OCI-LY7 (cell line): ENCODE data around the gene ICAM1. TPM values are rescaled to one million over a fixed set of nuclear protein-coding genes. Genes with fewer than 3 reads are reported as not detected.

Experiments used
- BruUV-seq: library from RNA; stranded (reverse); fragments of 400-500 nt; replicated peaks from 2 replicates; lab custom pipeline; 2021; lab: Mats Ljungman, UMichigan
- CTCF ChIA-PET: fragments of 300-600 bp; sonication (Branson Sonifier 250); formaldehyde crosslinking; loops from one replicate; lab custom pipeline; 2022; ENCODE audit warnings: antibody characterized with exemption; ENCODE audit not compliant: unreplicated experiment; lab: Charles Lee
- POLR2A ChIA-PET: fragments of 300-600 bp; sonication (Branson Sonifier 250); formaldehyde crosslinking; loops from one replicate; lab custom pipeline; 2022; ENCODE audit warnings: antibody characterized with exemption; lab: Charles Lee
- DNase-seq: peaks from one replicate; pipeline ENCODE4 v3.0.0-alpha.2; 2015; ENCODE audit warnings: low spot score
- H2AFZ ChIP-seq: fragments of 200-600 bp; sonication (generic), shearing (Covaris generic); 2 replicates; pipeline ENCODE4 v1.6.1; 2014; ENCODE audit warnings: mild to moderate bottlenecking, antibody characterized with exemption, low read length, moderate library complexity
- H3K27ac ChIP-seq: fragments of 200-600 bp; sonication (generic); 2 replicates; pipeline ENCODE4 v1.5.1; 2014; ENCODE audit warnings: mixed run types, low read depth, mild to moderate bottlenecking, moderate library complexity, low read length, inconsistent platforms; ENCODE audit not compliant: poor library complexity, severe bottlenecking
- H3K36me3 ChIP-seq: fragments of 200-600 bp; sonication (generic); 2 replicates; pipeline ENCODE4 v1.6.1; 2014; ENCODE audit warnings: mild to moderate bottlenecking, antibody characterized with exemption, low read length, moderate library complexity, mixed read lengths; ENCODE audit not compliant: insufficient read depth
- H3K4me1 ChIP-seq: fragments of 200-600 bp; sonication (generic); 2 replicates; pipeline ENCODE4 v1.5.1; 2014; ENCODE audit warnings: mild to moderate bottlenecking, low read length; ENCODE audit not compliant: insufficient read depth, poor library complexity, severe bottlenecking
- H3K4me2 ChIP-seq: fragments of 200-600 bp; sonication (generic); 2 replicates; pipeline ENCODE4 v1.6.1; 2014; ENCODE audit warnings: mild to moderate bottlenecking, low read length
- H3K4me3 ChIP-seq: fragments of 200-600 bp; sonication (generic); 2 replicates; pipeline ENCODE4 v1.5.1; 2014; ENCODE audit warnings: mild to moderate bottlenecking, low read depth, low read length; ENCODE audit not compliant: poor library complexity, severe bottlenecking
- H3K79me2 ChIP-seq: fragments of 200-600 bp; sonication (generic); 2 replicates; pipeline ENCODE4 v1.6.1; 2016; ENCODE audit warnings: low read depth, mild to moderate bottlenecking, low read length, moderate library complexity, mixed read lengths; ENCODE audit not compliant: insufficient read depth
- H3K9me2 ChIP-seq: fragments of 200-600 bp; sonication (generic); 2 replicates; pipeline ENCODE4 v1.6.1; 2016; ENCODE audit warnings: mild to moderate bottlenecking, low read length, mixed read lengths; ENCODE audit not compliant: insufficient read depth
- H3K9me3 ChIP-seq: fragments of 200-600 bp; sonication (generic); 2 replicates; pipeline ENCODE4 v1.6.1; 2014; ENCODE audit warnings: mild to moderate bottlenecking, mixed run types, low read length, mixed read lengths
- H4K20me1 ChIP-seq: fragments of 200-600 bp; sonication (generic); 2 replicates; pipeline ENCODE4 v1.6.1; 2014; ENCODE audit warnings: mild to moderate bottlenecking, antibody characterized with exemption, low read length, moderate library complexity, mixed read lengths; ENCODE audit not compliant: insufficient read depth
- EZH2phosphoT487 ChIP-seq: fragments of 200-600 bp; sonication (generic); IDR thresholded peaks from 2 replicates; pipeline ENCODE4 v1.6.1; 2018; ENCODE audit warnings: low read depth, borderline replicate concordance, mild to moderate bottlenecking, mixed run types, antibody characterized with exemption, low read length, moderate library complexity, mixed read lengths
- intact Hi-C: fragments of 100-400 bp; cut with micrococcal nuclease; formaldehyde crosslinking; loops from one replicate; pipeline ENCODE4 v1.10.0; 2022; ENCODE audit not compliant: unreplicated experiment
- total RNA-seq, 2 experiments: library from RNA; depleted of rRNA in 1 of 2; stranded (reverse); fragments of >200 nt in 1 of 2; shearing (Covaris generic) in 1 of 2; gene quantifications; 2 replicates each; pipeline ENCODE4 v1.2.3, GENCODE V29; 2014 to 2022
- TF ChIP-seq, protein P1 (sequence below): fragments of 200-600 bp; sonication (generic); conservative IDR thresholded peaks from 2 replicates; pipeline ENCODE4 v1.5.1; 2014; ENCODE audit warnings: mild to moderate bottlenecking, antibody characterized with exemption, low read length, moderate library complexity, mixed read lengths

The ICAM1 gene
- total RNA-seq, 2 experiments from 2014 or later, result 12.0 to 13.4 TPM

- peaks cover 12% of the 10 kb centered on the region for H4K20me1 ChIP-seq
- no peak for TF ChIP-seq EZH2phosphoT487
- TF ChIP-seq, protein P1, sequence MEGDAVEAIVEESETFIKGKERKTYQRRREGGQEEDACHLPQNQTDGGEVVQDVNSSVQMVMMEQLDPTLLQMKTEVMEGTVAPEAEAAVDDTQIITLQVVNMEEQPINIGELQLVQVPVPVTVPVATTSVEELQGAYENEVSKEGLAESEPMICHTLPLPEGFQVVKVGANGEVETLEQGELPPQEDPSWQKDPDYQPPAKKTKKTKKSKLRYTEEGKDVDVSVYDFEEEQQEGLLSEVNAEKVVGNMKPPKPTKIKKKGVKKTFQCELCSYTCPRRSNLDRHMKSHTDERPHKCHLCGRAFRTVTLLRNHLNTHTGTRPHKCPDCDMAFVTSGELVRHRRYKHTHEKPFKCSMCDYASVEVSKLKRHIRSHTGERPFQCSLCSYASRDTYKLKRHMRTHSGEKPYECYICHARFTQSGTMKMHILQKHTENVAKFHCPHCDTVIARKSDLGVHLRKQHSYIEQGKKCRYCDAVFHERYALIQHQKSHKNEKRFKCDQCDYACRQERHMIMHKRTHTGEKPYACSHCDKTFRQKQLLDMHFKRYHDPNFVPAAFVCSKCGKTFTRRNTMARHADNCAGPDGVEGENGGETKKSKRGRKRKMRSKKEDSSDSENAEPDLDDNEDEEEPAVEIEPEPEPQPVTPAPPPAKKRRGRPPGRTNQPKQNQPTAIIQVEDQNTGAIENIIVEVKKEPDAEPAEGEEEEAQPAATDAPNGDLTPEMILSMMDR, result no peak
- H3K9me2 ChIP-seq, result no peaks in the 10 kb centered on the region
- H3K36me3 ChIP-seq, result peaks cover 79% of the 10 kb centered on the region
- peaks cover 30% of the 10 kb centered on the region for H3K79me2 ChIP-seq
- no peak overlapping the region for H3K27ac ChIP-seq
- TSS peak; percentile 7 for BruUV-seq
- H3K4me1 ChIP-seq, result peaks cover 19% of the 10 kb centered on the region
- CTCF ChIA-PET, result interaction anchor here (0.5 to 0.9 kb wide), 2 partner anchors 28 to 222 kb away, joined by 3 to 7 read pairs; no protein-coding TSS in a partner anchor
- intact Hi-C loops, result no loop called here
- DNase-seq, result no peak
- H3K4me2 ChIP-seq, result no peak overlapping the region
- no peak overlapping the region for H3K4me3 ChIP-seq
- H2AFZ ChIP-seq, result no peak overlapping the region
- POLR2A ChIA-PET, result interaction anchor here (0.6 to 1.7 kb wide), 3 partner anchors 11 to 75 kb away, joined by 3 to 6 read pairs (median 5); partner anchors contain the start of gene ICAM5
- H3K9me3 ChIP-seq, result no peaks in the 10 kb centered on the region
These were observed 58.6 kb downstream of the ICAM1 start for GRCh38 chr19:10329555-10329954.

- TSS peak; percentile 47 for BruUV-seq
- H3K9me3 ChIP-seq, result no peaks in the 10 kb centered on the region
- H2AFZ ChIP-seq, result no peak overlapping the region
- no peak for DNase-seq
- no peak for TF ChIP-seq EZH2phosphoT487
- TF ChIP-seq, protein P1, result 0 out of 2 replicates have a peak, but pooled peaks have one; percentile 16
- peaks cover 29% of the 10 kb centered on the region for H3K4me1 ChIP-seq
- H4K20me1 ChIP-seq, result peaks cover 12% of the 10 kb centered on the region
- ChIA-PET CTCF (no interaction called here), POLR2A (interaction anchor here (1.1 to 1.6 kb wide), 3 partner anchors 61 to 70 kb away, joined by 3 to 4 read pairs (median 4); partner anchors contain the start of gene ICAM1)
- peak overlapping the region; percentile 82 for H3K27ac ChIP-seq
- peak overlapping the region; percentile 83 for H3K4me3 ChIP-seq
- H3K9me2 ChIP-seq, result no peaks in the 10 kb centered on the region
- H3K36me3 ChIP-seq, result peaks cover 51% of the 10 kb centered on the region
- peak overlapping the region; percentile 97 for H3K4me2 ChIP-seq
- peaks cover 30% of the 10 kb centered on the region for H3K79me2 ChIP-seq
- intact Hi-C loops, result loop anchor here (2.0 to 10.0 kb wide), 3 partner anchors 48 to 232 kb away; partner anchors contain the start of genes CDKN2D, KRI1 and TYK2
These were observed 61.4 kb downstream of the ICAM1 start for GRCh38 chr19:10332158-10332964.
